Activated T-cell treated with anti-CD3 and anti-CD28 coated beads, Interleukin-2, amount 50 U/mL, for 4 hours (primary cell): ENCODE data around the gene ITGA2B. TPM values are rescaled to one million over a fixed set of nuclear protein-coding genes. Genes with fewer than 3 reads are reported as not detected.

Experiments used
- ATAC-seq, 2 donors: fragments of 200-7000 bp; cut with Tn5 transposase; one replicate each; pipeline ENCODE4 v1.10.0; 2021
- DNase-seq: peaks from one replicate; pipeline ENCODE4 v3.0.0-alpha.2; 2020
- H3K27me3 Mint-ChIP-seq: one replicate; pipeline ENCODE4 v1.8.0; 2021; ENCODE audit warnings: low read depth, mixed read lengths
- H3K36me3 Mint-ChIP-seq: one replicate; pipeline ENCODE4 v1.8.0; 2022; ENCODE audit warnings: mixed read lengths; ENCODE audit not compliant: insufficient read depth
- H3K4me1 Mint-ChIP-seq: one replicate; pipeline ENCODE4 v1.8.0; 2021; ENCODE audit warnings: low read depth, mixed read lengths
- H3K4me3 Mint-ChIP-seq: one replicate; pipeline ENCODE4 v1.8.0; 2021; ENCODE audit warnings: mild to moderate bottlenecking, moderate library complexity, mixed read lengths
- H3K9me3 Mint-ChIP-seq: one replicate; pipeline ENCODE4 v1.8.0; 2021; ENCODE audit warnings: mixed read lengths
- total RNA-seq, 3 donors: library from RNA; stranded (reverse); gene quantifications; one replicate each; pipeline ENCODE4 v1.2.1, GENCODE V29; 2021

ITGA2B gene
- total RNA-seq = 1 to 10 TPM in 2 of 3 donors, under 1 TPM in 1; 0.90 to 1.8 (median 1.1) TPM

GRCh38 chr17:44389281-44389680 lies at the start of gene ITGA2B:
Gene ITGA2B, minus strand, starts transcription at chr17:44389649. Its CDS starts 176 bp downstream, at chr17:44389473.
- Mint-ChIP-seq H3K27me3 (peaks cover 13% of the 10 kb centered on the region), H3K4me3 (no peak within 1 kb of the TSS), H3K36me3 (no peaks in the 10 kb centered on the region), H3K9me3 (no peaks in the 10 kb centered on the region), H3K4me1 (peaks cover 21% of the 10 kb centered on the region)
- ATAC-seq (no peak), DNase-seq (no peak)

- no peak for ATAC-seq
- Mint-ChIP-seq H3K27me3 (no peaks in the 10 kb centered on the region), H3K4me3 (no peak overlapping the region), H3K4me1 (peaks cover 30% of the 10 kb centered on the region), H3K36me3 (peaks cover 10% of the 10 kb centered on the region), H3K9me3 (no peaks in the 10 kb centered on the region)
- DNase-seq = no peak
These were observed 49.7 kb upstream of the ITGA2B start for GRCh38 chr17:44439168-44439567.

GRCh38 chr17:44438636-44439035 lies 49.2 kb upstream of the ITGA2B start:
- no peak for ATAC-seq
- H3K9me3 Mint-ChIP-seq = no peaks in the 10 kb centered on the region
- peaks cover 11% of the 10 kb centered on the region for H3K36me3 Mint-ChIP-seq
- H3K4me3 Mint-ChIP-seq = no peak overlapping the region
- H3K4me1 Mint-ChIP-seq = peaks cover 30% of the 10 kb centered on the region
- no peak for DNase-seq
- no peaks in the 10 kb centered on the region for H3K27me3 Mint-ChIP-seq

- Mint-ChIP-seq H3K36me3 (peaks cover 25% of the 10 kb centered on the region), H3K27me3 (no peaks in the 10 kb centered on the region), H3K4me1 (peaks cover 28% of the 10 kb centered on the region), H3K4me3 (no peak overlapping the region), H3K9me3 (no peaks in the 10 kb centered on the region)
- no peak for DNase-seq
- ATAC-seq = no peak
These were observed 46.9 kb upstream of the ITGA2B start for GRCh38 chr17:44436336-44436735.

- H3K36me3 Mint-ChIP-seq = peaks cover 22% of the 10 kb centered on the region
- no peaks in the 10 kb centered on the region for H3K27me3 Mint-ChIP-seq
- DNase-seq (no peak), ATAC-seq (no peak)
- H3K4me3 Mint-ChIP-seq = no peak overlapping the region
- H3K4me1 Mint-ChIP-seq = peaks cover 3% of the 10 kb centered on the region
- H3K9me3 Mint-ChIP-seq = no peaks in the 10 kb centered on the region
These were observed 43.1 kb upstream of the ITGA2B start for GRCh38 chr17:44432254-44433157.

GRCh38 chr17:44424828-44425461 lies 35.5 kb upstream of the ITGA2B start:
- Mint-ChIP-seq H3K36me3 (peaks cover 29% of the 10 kb centered on the region), H3K4me3 (no peak overlapping the region), H3K27me3 (no peaks in the 10 kb centered on the region)

GRCh38 chr17:44417553-44417952 lies 28.1 kb upstream of the ITGA2B start:
- DNase-seq = no peak
- H3K4me3 Mint-ChIP-seq = no peak overlapping the region
- H3K4me1 Mint-ChIP-seq = peaks cover 9% of the 10 kb centered on the region
- H3K27me3 Mint-ChIP-seq = no peaks in the 10 kb centered on the region
- H3K9me3 Mint-ChIP-seq = no peaks in the 10 kb centered on the region
- H3K36me3 Mint-ChIP-seq = peaks cover 24% of the 10 kb centered on the region
- ATAC-seq = peak; percentile 43 to 62

More at GRCh38 chr17:44424828-44425461, 35.5 kb upstream of the ITGA2B start:
- peak in 1 of 2 donors; percentile 76 for ATAC-seq
- H3K9me3 Mint-ChIP-seq = no peaks in the 10 kb centered on the region
- peaks cover 16% of the 10 kb centered on the region for H3K4me1 Mint-ChIP-seq
- no peak for DNase-seq

- no peaks in the 10 kb centered on the region for H3K27me3 Mint-ChIP-seq
- H3K9me3 Mint-ChIP-seq = no peaks in the 10 kb centered on the region
- H3K36me3 Mint-ChIP-seq = peaks cover 24% of the 10 kb centered on the region
- DNase-seq (no peak), ATAC-seq (no peak)
- no peak overlapping the region for H3K4me3 Mint-ChIP-seq
- H3K4me1 Mint-ChIP-seq = peaks cover 9% of the 10 kb centered on the region
These were observed 27.3 kb upstream of the ITGA2B start for GRCh38 chr17:44416558-44417289.

GRCh38 chr17:44414394-44415155 lies 25.1 kb upstream of the ITGA2B start:
- H3K36me3 Mint-ChIP-seq = peaks cover 22% of the 10 kb centered on the region
- no peaks in the 10 kb centered on the region for H3K27me3 Mint-ChIP-seq
- peaks cover 9% of the 10 kb centered on the region for H3K4me1 Mint-ChIP-seq
- DNase-seq (no peak), ATAC-seq (no peak)
- no peak overlapping the region for H3K4me3 Mint-ChIP-seq
- no peaks in the 10 kb centered on the region for H3K9me3 Mint-ChIP-seq

- Mint-ChIP-seq H3K9me3 (no peaks in the 10 kb centered on the region), H3K36me3 (peaks cover 16% of the 10 kb centered on the region), H3K4me1 (no peaks in the 10 kb centered on the region), H3K4me3 (no peak overlapping the region), H3K27me3 (no peaks in the 10 kb centered on the region)
- ATAC-seq = no peak
- DNase-seq = no peak
These were observed 20.0 kb upstream of the ITGA2B start for GRCh38 chr17:44409309-44410028.

GRCh38 chr17:44408786-44409185 lies 19.3 kb upstream of the ITGA2B start:
- Mint-ChIP-seq H3K4me3 (no peak overlapping the region), H3K4me1 (no peaks in the 10 kb centered on the region), H3K36me3 (peaks cover 18% of the 10 kb centered on the region), H3K9me3 (no peaks in the 10 kb centered on the region), H3K27me3 (no peaks in the 10 kb centered on the region)
- DNase-seq (no peak), ATAC-seq (no peak)

- H3K9me3 Mint-ChIP-seq = no peaks in the 10 kb centered on the region
- ATAC-seq = peak in 1 of 2 donors; percentile 53
- peaks cover 47% of the 10 kb centered on the region for H3K36me3 Mint-ChIP-seq
- no peaks in the 10 kb centered on the region for H3K27me3 Mint-ChIP-seq
- H3K4me1 Mint-ChIP-seq = no peaks in the 10 kb centered on the region
- H3K4me3 Mint-ChIP-seq = no peak overlapping the region
- DNase-seq = no peak
These were observed 13.2 kb upstream of the ITGA2B start for GRCh38 chr17:44402564-44403172.

- ATAC-seq = no peak
- Mint-ChIP-seq H3K9me3 (no peaks in the 10 kb centered on the region), H3K4me1 (no peaks in the 10 kb centered on the region), H3K4me3 (no peak overlapping the region), H3K27me3 (no peaks in the 10 kb centered on the region), H3K36me3 (peaks cover 48% of the 10 kb centered on the region)
- no peak for DNase-seq
These were observed 10.9 kb upstream of the ITGA2B start for GRCh38 chr17:44400226-44400847.
